NK-92 (cell line): Measurements from ENCODE around the gene CNIH2.
"Not testable (repeated sequence)": the region's sequence is repeated elsewhere in the genome, so short reads cannot be mapped to it uniquely, and the experiment has no call there.

Experiments used
- DNase-seq: peaks from one replicate; lab custom pipeline; 2025; ENCODE audit not compliant: unreplicated experiment; lab: John Stamatoyannopoulos, UW

The CNIH2 gene

DNA sequence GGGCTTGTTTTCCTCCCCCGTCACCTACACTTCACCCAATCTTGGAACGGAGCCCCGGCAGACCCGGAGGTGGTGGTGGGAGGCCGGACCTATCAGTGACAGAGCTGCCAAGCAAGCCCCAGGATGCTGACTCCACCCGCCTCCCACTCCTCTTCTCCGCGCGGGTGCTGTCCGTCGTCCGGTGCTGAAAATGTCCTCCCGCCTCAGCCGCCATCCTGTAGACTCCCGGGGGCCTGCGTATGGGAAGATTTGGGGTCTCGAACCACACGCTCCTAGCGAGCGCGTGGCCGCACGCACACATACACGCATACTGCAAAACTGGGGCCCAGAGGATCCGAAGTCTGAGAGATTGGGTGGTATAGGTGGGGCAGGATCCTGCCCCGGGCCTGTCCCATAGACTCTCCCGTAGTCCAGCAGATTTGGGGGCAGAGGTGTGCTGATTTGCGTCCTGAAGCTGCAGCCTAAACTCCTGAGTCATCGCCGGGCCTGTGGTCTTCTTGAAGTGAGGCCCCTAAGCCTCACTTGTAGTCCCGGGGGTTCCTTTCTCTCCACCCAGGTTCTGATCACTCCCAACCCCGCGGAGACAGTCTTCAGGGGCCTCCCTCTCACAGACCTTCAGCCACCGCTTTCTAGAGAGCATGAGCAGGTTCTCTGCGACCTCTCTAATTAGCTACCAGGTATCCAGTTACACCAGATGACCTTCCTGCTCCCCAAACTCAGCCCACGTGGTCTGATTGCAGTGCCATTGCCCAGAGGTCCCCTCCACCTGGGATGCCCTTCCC is 11.8 kb downstream of the CNIH2 start:
- no peak for DNase-seq

DNA sequence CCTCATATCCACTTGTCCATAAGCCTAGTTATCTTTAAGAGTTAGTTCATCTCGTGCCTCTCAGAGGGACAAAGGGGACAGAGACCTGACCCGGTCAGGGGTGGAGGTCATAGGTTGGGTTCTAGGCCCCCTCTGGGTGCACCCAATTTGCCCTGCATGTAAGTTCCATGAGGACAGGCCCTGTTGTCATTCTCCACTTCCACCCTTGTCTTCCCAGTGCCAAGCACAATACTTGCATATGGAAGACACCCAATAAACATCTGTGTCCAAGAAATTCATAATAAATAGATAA is 12.3 kb downstream of the CNIH2 start:
- DNase-seq = no peak

DNA sequence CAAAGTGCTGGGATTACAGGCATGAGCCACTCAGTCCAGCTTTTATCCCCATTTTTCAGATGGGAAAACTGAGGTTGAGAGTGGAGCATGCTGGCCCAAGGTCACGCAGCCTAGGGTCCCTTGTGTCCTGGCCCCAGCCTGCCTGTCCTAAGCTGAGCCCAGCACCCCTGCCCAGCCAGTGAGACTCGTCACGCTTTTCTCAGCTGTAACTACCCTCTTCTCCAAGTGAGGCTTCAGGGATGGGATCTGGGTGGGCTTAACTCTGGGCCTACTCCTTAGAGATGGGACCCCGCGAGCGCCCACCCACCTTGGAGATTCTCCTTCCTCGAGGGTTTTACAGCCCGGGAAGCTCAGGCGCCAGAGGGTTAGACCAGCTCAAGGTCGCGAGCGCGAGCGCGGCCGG is 13.3 kb downstream of the CNIH2 start:
- DNase-seq = no peak

DNA sequence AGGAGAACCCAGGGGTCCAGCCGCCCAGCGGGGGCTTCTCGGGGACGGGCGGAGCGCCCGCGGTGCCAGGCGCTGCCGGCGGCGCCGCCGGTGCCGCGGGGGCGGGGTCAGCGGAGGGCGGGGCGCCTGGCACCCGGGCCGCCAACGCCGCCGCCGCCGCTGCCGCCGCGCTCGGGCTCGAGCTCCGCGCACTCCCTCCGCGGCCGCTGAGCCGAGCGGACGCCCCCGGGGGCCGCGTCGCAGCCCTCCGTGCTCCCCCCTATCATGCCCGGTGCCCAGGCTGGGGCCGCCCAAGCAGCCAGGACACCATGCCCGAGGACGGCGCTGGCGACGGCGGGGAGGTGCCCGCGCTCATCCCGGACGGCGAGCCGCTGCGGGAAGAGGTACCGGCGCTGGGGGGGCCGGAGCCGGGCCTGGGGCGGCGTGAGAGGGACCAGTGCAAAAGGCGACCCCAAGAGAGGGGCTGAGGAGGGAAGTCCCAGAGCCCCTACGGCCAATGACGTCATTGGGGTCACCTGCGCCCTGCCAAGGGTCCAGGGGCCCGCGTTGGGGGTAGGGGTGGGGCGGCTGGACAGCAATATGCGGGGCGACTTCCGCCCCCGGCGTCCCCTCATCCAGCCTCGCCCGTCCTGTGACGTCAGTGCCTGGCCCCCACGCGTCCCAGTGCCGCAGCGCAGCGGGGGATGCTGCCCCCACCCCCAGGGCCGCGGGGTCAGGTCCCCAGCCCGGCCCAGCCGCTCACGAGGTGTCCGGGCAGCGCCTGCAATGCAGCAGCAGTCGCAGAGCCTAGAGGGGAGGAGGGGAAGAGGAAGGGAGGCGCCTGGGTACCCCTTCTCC is 13.9 kb downstream of the CNIH2 start, which contains the start of gene TMEM151A:
TMEM151A (plus strand) TSS at position 189 of the 837 bp plus-strand sequence; CDS start at position 309, 120 bp downstream.
- no peak for DNase-seq

DNA sequence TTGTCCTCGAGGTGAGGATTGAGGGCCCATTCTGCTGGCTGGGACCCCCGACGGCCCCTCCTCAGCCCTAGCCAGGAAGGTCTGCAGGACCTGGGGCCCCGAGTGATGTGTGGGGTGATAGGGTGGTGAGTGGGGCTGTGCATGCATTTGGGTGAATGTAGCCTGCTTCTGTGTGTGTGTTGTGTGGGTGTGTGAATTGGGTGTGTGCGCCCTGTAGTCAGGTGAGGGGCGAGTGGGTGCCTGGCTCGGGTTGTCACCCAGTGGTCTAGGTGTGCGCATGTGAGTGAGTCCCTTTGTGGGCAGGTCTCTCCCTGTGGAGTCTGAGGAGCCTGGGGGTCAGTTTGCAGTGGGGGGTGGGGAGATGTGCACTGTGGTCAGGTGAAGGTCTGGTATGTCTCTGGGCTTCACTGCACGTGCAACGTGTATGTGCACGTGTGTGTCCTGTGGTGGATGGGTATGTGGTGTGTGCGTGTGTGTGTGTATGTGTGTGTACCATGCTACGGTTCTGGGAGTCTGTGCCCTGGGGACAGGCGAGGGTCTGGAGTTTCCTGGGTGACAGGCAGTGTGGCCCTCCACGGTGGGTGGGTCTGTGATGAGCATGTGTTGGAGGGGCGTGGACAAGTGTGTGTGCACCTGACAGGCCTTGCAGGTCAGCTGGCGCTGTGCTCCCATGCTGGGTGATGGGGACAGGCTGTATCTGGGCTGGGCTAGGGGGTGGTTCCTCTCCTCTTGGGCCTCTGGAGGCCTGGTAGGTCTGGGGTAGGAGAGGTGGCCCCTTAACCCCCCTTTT is 14.8 kb downstream of the CNIH2 start:
- no peak for DNase-seq

DNA sequence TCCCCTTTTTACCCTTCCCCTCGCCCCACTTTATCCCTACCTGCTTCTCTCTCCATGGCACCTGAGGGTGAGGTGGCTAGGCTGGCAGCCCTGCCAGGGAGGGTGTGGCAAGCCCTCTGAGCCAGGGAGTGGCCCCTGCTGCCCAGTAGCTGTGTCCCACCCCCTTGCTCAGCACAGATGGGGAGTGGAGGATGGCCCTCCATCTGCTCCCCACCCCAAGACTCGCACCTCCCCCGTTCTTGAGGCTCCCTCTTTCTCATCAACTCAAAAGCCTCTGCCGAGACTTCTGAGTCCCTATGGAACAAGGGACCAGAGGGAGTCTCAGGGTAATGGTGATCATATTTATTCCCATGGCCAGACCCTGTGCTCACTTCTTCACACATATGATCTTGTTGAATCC is 15.4 kb downstream of the CNIH2 start:
- no peak for DNase-seq

DNA sequence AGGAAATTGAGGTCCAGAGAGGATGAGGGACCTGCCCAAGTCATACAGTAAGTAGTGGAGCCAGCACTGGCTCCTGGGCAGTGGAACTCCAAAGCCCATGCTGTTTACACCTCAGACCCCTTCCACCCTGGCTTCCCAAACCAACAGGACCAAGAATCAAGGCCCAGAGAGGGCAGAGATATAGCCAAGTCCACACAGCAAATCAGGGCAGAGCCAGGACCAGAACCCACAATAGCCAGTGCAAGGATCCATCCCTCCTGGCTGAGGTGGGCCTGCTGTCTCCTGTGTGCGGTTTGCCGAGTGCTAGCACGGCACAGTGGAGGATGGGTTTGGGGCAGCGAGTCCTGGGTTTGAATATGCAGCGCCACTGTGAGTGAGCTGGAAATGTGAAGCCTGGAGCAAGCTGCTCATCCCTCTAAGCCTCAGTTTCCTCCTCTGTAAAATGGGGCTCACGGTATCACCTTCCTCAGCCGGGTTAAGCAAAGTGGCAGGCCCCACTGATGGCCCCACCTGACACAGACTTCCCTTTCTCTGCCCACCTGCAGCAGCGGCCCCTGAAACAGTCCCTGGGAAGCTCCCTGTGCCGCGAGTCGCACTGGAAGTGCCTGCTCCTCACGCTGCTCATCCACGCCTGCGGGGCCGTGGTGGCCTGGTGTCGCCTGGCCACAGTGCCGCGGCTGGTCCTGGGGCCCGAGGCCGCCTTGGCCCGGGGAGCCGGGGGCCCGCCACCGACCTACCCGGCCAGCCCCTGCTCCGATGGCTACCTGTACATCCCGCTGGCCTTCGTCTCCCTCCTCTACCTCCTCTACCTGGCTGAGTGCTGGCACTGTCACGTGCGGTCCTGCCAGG is 16.0 kb downstream of the CNIH2 start:
- no peak for DNase-seq

DNA sequence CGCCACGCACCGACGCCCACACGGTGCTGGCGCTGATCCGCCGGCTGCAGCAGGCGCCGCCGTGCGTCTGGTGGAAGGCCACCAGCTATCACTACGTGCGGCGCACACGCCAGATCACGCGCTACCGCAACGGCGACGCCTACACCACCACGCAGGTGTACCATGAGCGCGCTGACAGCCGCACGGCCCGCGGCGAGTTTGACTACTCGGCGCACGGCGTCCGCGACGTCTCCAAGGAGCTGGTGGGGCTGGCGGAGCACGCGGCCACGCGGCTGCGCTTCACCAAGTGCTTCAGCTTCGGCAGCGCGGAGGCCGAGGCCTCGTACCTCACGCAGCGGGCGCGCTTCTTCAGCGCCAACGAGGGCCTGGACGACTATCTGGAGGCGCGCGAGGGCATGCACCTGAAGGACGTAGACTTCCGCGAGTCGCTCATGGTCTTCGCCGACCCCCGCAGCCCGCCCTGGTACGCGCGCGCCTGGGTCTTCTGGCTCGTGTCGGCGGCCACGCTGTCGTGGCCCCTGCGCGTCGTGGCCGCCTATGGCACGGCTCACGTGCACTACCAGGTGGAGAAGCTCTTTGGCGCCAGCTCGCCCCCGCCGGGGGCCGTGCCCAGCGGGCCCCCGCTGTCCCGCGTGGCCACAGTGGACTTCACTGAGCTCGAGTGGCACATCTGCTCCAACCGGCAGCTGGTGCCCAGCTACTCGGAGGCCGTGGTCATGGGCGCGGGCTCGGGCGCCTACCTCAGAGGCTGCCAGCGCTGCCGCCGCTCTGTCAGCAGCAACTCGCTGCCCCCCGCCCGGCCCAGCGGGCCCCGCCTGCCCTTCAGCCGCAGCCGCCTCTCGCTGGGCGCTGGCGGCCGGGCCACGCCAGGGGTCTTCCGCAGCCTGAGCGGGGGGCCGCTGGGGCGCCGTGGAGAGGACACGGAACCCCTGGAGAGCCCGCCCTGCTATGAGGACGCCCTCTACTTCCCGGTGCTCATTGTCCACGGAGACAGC is 16.9 kb downstream of the CNIH2 start:
- DNase-seq = no peak

DNA sequence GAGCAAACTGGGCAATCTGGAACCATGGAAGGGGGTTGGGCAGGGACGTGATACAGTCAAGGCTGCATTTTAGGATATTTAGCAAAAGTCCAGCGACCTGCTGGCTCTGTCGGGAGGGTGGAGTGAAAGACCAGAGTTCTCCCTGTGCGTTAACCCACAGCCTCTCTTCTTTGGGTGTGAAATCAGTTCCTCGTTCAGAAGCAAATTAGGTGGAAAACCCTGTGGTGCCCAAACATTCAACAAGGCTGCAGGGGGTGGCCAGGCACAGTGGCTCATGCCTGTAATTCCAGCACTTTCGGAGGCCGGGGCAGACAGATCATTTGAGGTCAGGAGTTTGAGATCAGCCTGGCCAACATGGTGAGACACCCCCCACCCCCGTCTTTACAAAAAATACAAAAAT is 19.6 kb downstream of the CNIH2 start:
- DNase-seq = no peak

DNA sequence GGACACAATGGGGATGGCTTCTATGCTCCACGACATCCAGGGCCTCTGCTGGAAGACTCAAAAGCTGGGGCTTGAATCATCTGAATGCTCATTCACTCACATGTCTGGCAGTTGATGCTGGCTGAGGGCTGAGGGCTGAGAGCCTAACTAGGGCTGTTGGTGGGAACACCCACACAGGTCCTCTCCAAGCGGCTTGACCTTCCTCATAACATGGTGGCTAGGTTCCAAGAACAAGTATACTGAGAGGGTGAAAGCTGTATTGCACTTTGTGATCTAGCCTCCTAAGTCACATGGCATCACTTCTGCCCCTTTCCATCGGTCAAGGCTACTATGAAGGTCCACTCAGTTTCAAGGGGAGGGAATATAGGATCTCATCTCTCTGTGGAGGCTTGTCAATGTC is 21.2 kb downstream of the CNIH2 start:
- no peak for DNase-seq

DNA sequence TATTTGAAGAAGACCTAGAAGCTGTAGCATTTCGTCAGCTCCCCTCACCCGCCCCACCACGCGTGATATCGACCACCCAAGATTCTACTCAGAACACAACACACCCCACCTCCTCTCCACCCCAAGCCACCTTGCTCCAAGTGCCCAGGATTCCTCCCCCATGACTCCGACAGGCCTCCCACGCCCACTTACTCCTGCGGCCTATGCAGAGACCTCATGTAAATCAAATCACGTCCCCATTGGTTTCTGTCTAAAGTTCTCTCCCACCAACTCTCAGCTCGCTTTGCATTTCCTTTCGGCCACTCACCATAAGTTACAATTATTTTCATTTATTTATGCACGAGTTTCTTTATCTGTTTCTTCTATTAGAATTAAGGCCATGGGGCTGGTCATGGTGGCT is 24.7 kb downstream of the CNIH2 start:
- no peak for DNase-seq

DNA sequence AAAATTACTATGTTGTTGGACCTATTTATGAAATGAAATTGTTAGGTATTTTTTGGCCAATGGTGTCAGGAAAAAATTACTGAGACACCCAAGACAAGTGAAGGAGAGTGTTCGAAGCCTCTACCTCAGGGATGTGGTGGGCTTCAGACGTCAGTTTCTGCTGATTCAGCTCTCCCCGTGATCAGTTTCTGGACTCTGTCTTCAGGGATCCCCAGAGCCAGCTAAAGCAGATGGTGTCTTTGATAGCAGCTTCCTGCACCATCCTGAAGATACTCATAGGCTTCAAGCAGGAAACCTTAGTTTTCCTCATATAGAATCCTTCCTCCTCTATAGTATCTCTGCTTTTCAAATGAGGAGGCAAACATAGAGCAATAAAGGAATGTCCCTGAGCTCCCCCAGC is 31.5 kb downstream of the CNIH2 start:
- DNase-seq = no peak

DNA sequence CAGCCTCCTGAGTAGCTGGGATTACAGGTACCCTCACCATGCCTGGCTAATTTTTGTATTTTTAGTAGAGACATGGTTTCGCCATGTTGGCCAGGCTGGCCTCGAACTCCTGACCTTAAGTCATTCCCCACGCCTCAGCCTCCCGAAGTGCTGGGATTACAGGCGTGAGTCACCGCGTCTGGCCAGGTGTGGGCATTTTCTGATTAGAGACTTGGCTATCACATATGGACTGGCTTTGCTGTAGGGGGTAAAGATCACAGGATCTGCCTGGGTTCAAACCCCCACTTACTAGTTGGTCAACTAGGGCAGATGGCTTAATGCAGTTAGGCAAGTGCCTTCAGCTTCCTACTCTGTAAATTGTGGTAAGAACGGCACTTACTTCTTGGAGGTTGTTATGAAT is 32.3 kb downstream of the CNIH2 start:
- no peak for DNase-seq

DNA sequence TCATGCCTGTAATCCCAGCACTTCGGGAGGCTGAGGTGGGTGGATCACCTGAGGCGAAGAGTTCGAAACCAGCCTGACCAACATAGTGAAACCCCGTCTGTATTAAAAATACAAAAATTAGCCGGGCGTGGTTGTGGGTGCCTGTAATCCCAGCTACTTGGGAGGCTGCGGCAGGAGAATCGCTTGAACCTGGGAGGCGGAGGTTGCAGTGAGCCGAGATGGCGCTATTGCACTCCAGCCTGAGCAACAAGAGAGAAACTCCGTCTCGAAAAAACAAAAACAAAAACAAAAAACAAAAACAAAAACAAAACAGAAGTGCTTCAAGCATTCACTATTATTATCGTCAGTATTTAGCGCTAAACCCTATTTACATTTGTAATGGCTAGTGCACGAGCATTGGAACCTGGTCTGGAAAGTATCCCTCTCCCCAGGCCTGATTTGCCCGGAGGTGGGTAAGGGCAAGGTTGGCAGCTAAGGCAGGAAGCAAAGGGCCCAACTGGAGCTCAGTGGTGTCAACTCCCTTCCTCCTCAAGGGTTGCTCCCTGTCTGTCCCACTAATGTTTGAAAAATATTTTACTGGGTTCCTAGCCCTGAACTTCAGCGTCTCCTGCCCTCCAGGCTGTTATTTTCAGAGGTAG is 32.9 kb downstream of the CNIH2 start:
- not testable (repeated sequence) for DNase-seq

DNA sequence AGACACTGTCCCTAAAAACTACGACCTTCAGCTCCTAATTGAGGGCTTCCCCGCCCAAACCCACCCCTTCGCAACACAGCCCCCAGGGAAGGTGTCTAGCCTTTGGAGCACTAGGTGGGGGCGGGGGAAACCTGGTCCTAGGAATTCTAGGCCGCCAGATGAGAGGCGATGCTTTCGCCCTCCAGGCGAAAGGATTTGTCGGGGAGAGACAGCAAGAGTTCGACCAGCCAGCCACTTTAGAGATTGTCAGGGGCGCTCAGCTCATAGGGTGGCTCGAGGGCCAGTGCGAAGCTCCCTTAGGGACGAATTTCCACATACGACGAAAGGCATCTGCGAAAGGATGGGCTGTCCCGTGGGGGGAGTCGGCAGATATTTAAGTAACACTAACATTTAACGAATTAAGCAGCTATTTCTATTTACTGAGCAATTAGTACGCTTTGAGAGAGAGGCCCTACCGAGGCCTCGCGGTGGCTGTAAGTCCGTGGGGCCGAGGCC is 33.5 kb downstream of the CNIH2 start:
- DNase-seq = no peak

DNA sequence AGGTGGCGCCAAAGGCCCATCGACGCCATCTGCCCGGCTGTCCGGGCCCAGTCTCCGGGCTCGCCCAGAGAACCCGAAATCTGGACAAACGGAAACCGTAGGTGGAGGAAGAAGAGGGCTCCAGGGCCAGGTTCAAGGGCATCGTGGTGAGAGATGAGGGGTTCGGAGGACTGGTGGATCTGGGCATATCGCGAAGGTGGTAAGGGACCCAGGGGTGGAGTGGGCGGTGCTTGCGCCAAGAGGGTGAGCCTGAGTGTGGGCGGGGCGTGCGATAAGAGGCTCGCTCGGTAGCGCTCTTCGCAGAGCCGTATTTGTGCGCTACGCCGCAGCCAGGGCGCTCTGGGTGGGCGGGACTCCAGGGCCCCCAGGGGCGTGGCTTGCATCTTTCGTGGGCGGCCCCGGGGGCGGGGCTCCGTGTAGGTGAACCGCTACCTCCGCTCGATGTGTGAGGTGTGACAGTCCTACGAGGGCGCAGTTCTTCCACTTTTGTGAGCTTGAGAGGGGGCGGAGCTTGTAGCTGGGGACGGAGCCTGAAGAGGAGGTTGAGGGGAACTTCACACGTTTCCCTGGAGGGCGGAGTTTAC is 34.1 kb downstream of the CNIH2 start:
- DNase-seq = peak; percentile 84

DNA sequence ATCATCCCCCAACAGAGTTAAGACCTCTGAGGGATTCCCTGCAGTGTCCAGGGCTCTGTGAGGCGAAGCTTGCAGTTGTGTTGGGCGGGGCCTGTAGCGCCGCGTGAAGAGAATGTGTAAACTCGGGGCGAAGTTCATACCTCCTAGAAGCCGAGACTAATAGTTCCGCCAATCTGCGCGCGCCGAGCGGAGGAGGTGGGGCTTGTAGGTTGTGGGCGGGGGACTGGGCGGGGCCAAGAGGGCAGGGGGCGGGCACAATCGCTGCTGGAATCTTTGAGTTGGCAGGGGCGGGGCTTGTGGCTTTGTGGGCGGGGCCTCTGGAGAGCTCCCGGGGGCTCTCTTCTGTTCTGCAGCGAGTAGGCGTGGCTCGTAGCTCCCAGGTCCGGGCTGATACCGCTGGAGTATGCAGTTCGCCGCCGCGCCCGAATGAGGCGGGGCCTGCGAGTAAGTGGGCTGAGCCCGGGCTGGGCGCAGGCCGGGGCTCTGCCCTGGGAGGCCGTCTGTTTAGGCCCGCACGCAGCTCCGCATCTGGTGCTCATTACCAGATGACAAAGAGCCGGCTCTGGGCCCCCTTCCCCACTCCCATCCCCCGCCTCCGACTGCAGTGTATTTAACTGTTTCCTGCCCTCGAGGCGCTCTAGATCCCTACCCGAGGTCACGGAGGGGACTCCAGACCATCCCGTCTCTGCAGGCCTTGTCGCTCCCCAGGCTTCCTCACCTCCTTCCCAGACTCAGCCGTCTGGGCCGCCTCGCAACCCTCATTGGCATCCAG is 34.8 kb downstream of the CNIH2 start:
- peak; percentile 89 for DNase-seq
